BE2C (cell line): ENCODE data around the gene DNAJC6.
"Not testable (repeated sequence)": the region's sequence is repeated elsewhere in the genome, so short reads cannot be mapped to it uniquely, and the experiment has no call there.

Experiments used
- DNase-seq: peaks from one replicate; pipeline ENCODE4 v3.0.0-alpha.2; 2020
- H3K27me3 ChIP-seq: fragments of 250-450 bp; sonication (Bioruptor Pico); 2 replicates; pipeline ENCODE4 v1.5.1; 2020; ENCODE audit warnings: mild to moderate bottlenecking
- H3K36me3 ChIP-seq: fragments of 250-450 bp; sonication (Bioruptor Pico); 2 replicates; pipeline ENCODE4 v1.5.1; 2020; ENCODE audit warnings: mild to moderate bottlenecking
- H3K4me1 ChIP-seq: fragments of 250-450 bp; sonication (Bioruptor Pico); 2 replicates; pipeline ENCODE4 v1.5.1; 2020
- H3K4me3 ChIP-seq: 2 replicates; pipeline ENCODE4 v1.5.1; 2011; ENCODE audit warnings: low read depth, low read length
- H3K9me3 ChIP-seq: fragments of 250-450 bp; sonication (Bioruptor Pico); 2 replicates; pipeline ENCODE4 v1.5.1; 2020
- CTCF ChIP-seq: IDR thresholded peaks from 2 replicates; pipeline ENCODE4 v1.5.1; 2012; ENCODE audit warnings: mild to moderate bottlenecking, low read depth, low read length

The DNAJC6 gene

GRCh38 chr1:65284229-65284628 is 25.1 kb upstream of the DNAJC6 start:
- H3K4me3 ChIP-seq, result no peak overlapping the region
- H3K4me1 ChIP-seq, result no peaks in the 10 kb centered on the region
- TF ChIP-seq CTCF, result no peak
- no peaks in the 10 kb centered on the region for H3K36me3 ChIP-seq
- no peak for DNase-seq
- no peaks in the 10 kb centered on the region for H3K9me3 ChIP-seq
- no peaks in the 10 kb centered on the region for H3K27me3 ChIP-seq

- no peak for DNase-seq
- Histone ChIP-seq H3K36me3 (no peaks in the 10 kb centered on the region), H3K27me3 (no peaks in the 10 kb centered on the region), H3K4me1 (no peaks in the 10 kb centered on the region), H3K9me3 (no peaks in the 10 kb centered on the region), H3K4me3 (no peak overlapping the region)
- no peak for TF ChIP-seq CTCF
Measured at GRCh38 chr1:65289449-65289848, 19.9 kb upstream of the DNAJC6 start.

GRCh38 chr1:65291818-65292217 is 17.5 kb upstream of the DNAJC6 start:
- not testable (repeated sequence) for H3K4me1 ChIP-seq, H3K36me3 ChIP-seq, H3K27me3 ChIP-seq, DNase-seq, H3K4me3 ChIP-seq, H3K9me3 ChIP-seq

- Histone ChIP-seq H3K9me3 (no peaks in the 10 kb centered on the region), H3K4me1 (no peaks in the 10 kb centered on the region), H3K36me3 (no peaks in the 10 kb centered on the region), H3K27me3 (no peaks in the 10 kb centered on the region), H3K4me3 (no peak overlapping the region)
- no peak for DNase-seq
- TF ChIP-seq CTCF, result no peak
Measured at GRCh38 chr1:65292861-65293593, 16.3 kb upstream of the DNAJC6 start.

GRCh38 chr1:65297706-65298105 is 11.6 kb upstream of the DNAJC6 start:
- no peaks in the 10 kb centered on the region for H3K27me3 ChIP-seq
- no peak overlapping the region for H3K4me3 ChIP-seq
- TF ChIP-seq CTCF, result no peak
- no peak for DNase-seq
- H3K4me1 ChIP-seq, result no peaks in the 10 kb centered on the region
- no peaks in the 10 kb centered on the region for H3K9me3 ChIP-seq
- no peaks in the 10 kb centered on the region for H3K36me3 ChIP-seq

GRCh38 chr1:65299328-65299727 is 10.0 kb upstream of the DNAJC6 start:
- H3K36me3 ChIP-seq, result no peaks in the 10 kb centered on the region

More at GRCh38 chr1:65299328-65299727, 10.0 kb upstream of the DNAJC6 start:
- H3K4me1 ChIP-seq, result no peaks in the 10 kb centered on the region
- no peaks in the 10 kb centered on the region for H3K9me3 ChIP-seq
- DNase-seq, result no peak
- no peak for TF ChIP-seq CTCF
- no peaks in the 10 kb centered on the region for H3K27me3 ChIP-seq
- no peak overlapping the region for H3K4me3 ChIP-seq
